ENCODE measurements around the gene MESD.

- TF ChIP-seq CTCF (IDR thresholded peaks at IDR 0.05) (no peak), POLR2A (IDR thresholded peaks at IDR 0.05) (no peak)
Measured at GRCh38 chr15:81038975-81039607, 49.5 kb upstream of the MESD start.

Measured in Peyer's patch (tissue), 4 donors.